Measurements from ENCODE around the gene TPPP2.

TPPP2 gene

DNA sequence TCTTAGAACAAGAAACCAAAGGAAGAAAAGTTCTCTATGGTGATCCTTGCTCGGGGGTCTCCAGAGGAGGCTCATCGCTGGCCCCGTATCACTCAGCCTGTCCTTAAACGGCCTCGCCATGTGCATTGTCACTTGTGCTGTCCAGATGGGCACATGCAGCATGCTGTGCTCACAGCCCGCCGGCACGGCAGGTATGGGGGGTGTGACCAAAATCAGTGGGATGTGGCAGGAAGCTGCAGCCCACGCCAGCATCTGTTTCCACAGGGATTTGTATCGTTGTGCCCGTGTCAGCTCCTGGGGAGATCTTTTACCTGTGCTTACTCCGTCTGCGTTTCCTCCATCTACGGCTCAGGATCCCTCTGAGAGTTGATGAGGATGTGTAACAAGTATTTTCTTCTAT lies 33.5 kb upstream of the TPPP2 start:
- no peak overlapping the region for H3K27ac ChIP-seq (ENCODE audit: low read depth, low read length)
- H3K9me3 ChIP-seq (ENCODE audit: insufficient read depth, low read depth, low read length), result peaks cover 1% of the 10 kb centered on the region
- H3K4me2 ChIP-seq (ENCODE audit: low read length), result no peak overlapping the region
- H3K14ac ChIP-seq (ENCODE audit: low read length), result no peak overlapping the region
- no peak overlapping the region for H3K23ac ChIP-seq (ENCODE audit: low read length)
- no peak overlapping the region for H2BK120ac ChIP-seq (ENCODE audit: insufficient read depth, low read length, poor library complexity)
- no peak overlapping the region for H2BK12ac ChIP-seq (ENCODE audit: low read length)
- H2BK5ac ChIP-seq (ENCODE audit: low read depth, low read length, poor library complexity), result no peak overlapping the region
- DNase-seq, result no peak
- H3K9ac ChIP-seq (ENCODE audit: low read length), result no peak overlapping the region
- H3K4me1 ChIP-seq (ENCODE audit: control insufficient read depth in 1 of 2, insufficient read depth in 2 of 2, low read length in 2 of 2), result peaks cover 10 to 22% of the 10 kb centered on the region in 2 experiments
- no peak overlapping the region for H2AFZ ChIP-seq (ENCODE audit: insufficient read depth, low read length, poor library complexity)
- WGBS (ENCODE audit: extremely low coverage, insufficient coverage, insufficient read length), result no CpG with 5 or more reads among the region's 14 CpGs
- no peak overlapping the region for H2AK5ac ChIP-seq (ENCODE audit: low read length)
- peaks cover 1% of the 10 kb centered on the region for H3K79me2 ChIP-seq (ENCODE audit: control insufficient read depth, insufficient read depth, low read length, poor library complexity)
- H4K12ac ChIP-seq (ENCODE audit: low read depth, low read length), result no peak overlapping the region
- H4K8ac ChIP-seq (ENCODE audit: low read depth, low read length), result no peak overlapping the region
- no peak overlapping the region for H3K4ac ChIP-seq (ENCODE audit: low read depth, low read length)
- no peak overlapping the region for H3K4me3 ChIP-seq (ENCODE audit: low read depth, low read length)
- no peak overlapping the region for H4K91ac ChIP-seq (ENCODE audit: low read depth, low read length)
- H3K18ac ChIP-seq (ENCODE audit: low read length), result no peak overlapping the region
- H3K27me3 ChIP-seq (ENCODE audit: insufficient read depth, low read length), result no peaks in the 10 kb centered on the region
- H3K79me1 ChIP-seq (ENCODE audit: low read length), result peaks cover 2% of the 10 kb centered on the region
- peaks cover 14 to 32% of the 10 kb centered on the region in 2 experiments for H3K36me3 ChIP-seq (ENCODE audit: control insufficient read depth in 1 of 2, insufficient read depth in 2 of 2, low read length in 2 of 2)

DNA sequence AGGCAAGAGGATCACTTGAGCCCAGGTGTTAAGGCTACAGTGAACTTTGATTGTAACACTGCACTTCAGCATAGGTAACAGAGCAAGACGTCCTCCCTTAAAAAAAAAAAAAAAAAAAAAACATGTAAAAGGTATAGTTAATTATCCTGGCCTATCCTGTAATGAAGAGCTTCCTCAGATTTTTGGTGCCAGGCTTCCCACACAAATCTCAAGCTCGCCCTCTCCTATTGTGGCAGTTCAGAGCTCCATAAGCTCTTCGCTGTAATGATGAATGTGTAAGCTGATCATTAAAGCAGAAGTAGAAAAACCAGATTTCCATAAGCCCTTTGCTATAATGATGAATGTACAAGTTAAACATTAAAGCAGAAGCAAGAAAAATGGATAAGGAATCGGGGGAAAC lies 32.9 kb upstream of the TPPP2 start:
- H3K9me3 ChIP-seq (ENCODE audit: insufficient read depth, low read depth, low read length), result peaks cover 1% of the 10 kb centered on the region
- H2BK120ac ChIP-seq (ENCODE audit: insufficient read depth, low read length, poor library complexity), result no peak overlapping the region
- no peak overlapping the region for H4K91ac ChIP-seq (ENCODE audit: low read depth, low read length)
- peak overlapping the region; percentile 21 for H3K4me2 ChIP-seq (ENCODE audit: low read length)
- H3K23ac ChIP-seq (ENCODE audit: low read length), result no peak overlapping the region
- H3K4ac ChIP-seq (ENCODE audit: low read depth, low read length), result no peak overlapping the region
- peaks cover 1% of the 10 kb centered on the region for H3K79me2 ChIP-seq (ENCODE audit: control insufficient read depth, insufficient read depth, low read length, poor library complexity)
- H4K8ac ChIP-seq (ENCODE audit: low read depth, low read length), result no peak overlapping the region
- peaks cover 2% of the 10 kb centered on the region for H3K79me1 ChIP-seq (ENCODE audit: low read length)
- H2AK5ac ChIP-seq (ENCODE audit: low read length), result no peak overlapping the region
- H4K12ac ChIP-seq (ENCODE audit: low read depth, low read length), result no peak overlapping the region
- peak overlapping the region; percentile 84 for H3K27ac ChIP-seq (ENCODE audit: low read depth, low read length)
- H3K36me3 ChIP-seq (ENCODE audit: control insufficient read depth in 1 of 2, insufficient read depth in 2 of 2, low read length in 2 of 2), result peaks cover 12 to 30% of the 10 kb centered on the region in 2 experiments
- no CpG with 5 or more reads among the region's 4 CpGs for WGBS (ENCODE audit: extremely low coverage, insufficient coverage, insufficient read length)
- no peak overlapping the region for H3K18ac ChIP-seq (ENCODE audit: low read length)
- DNase-seq, result no peak
- no peak overlapping the region for H2BK12ac ChIP-seq (ENCODE audit: low read length)
- H3K4me1 ChIP-seq (ENCODE audit: control insufficient read depth in 1 of 2, insufficient read depth in 2 of 2, low read length in 2 of 2), result peaks cover 10 to 22% of the 10 kb centered on the region in 2 experiments
- H3K9ac ChIP-seq (ENCODE audit: low read length), result no peak overlapping the region
- H2AFZ ChIP-seq (ENCODE audit: insufficient read depth, low read length, poor library complexity), result no peak overlapping the region
- H3K14ac ChIP-seq (ENCODE audit: low read length), result no peak overlapping the region
- no peak overlapping the region for H3K4me3 ChIP-seq (ENCODE audit: low read depth, low read length)
- H3K27me3 ChIP-seq (ENCODE audit: insufficient read depth, low read length), result no peaks in the 10 kb centered on the region
- H2BK5ac ChIP-seq (ENCODE audit: low read depth, low read length, poor library complexity), result no peak overlapping the region

DNA sequence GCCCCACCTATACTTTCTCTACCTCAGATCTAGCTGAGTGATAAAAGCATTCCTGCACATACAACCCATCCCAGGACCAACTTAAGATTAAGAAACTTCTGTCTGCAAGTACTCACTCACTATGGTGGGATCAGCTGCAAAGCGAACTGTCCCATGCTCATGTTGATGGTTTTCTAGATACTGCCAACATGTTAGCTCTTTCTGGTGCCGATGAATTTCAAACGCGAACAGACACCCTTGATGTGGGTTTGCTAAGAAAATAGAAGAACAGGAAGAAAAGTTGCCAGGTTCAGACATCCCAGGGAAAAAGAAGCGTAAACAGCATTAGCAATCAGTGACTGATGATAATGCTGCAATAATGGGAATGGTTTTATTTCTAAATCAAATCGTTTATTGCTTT lies 32.5 kb upstream of the TPPP2 start:
- Histone ChIP-seq H3K36me3 (ENCODE audit: control insufficient read depth in 1 of 2, insufficient read depth in 2 of 2, low read length in 2 of 2) (peaks cover 9 to 27% of the 10 kb centered on the region in 2 experiments), H3K79me2 (ENCODE audit: control insufficient read depth, insufficient read depth, low read length, poor library complexity) (peaks cover 1% of the 10 kb centered on the region), H3K27ac (ENCODE audit: low read depth, low read length) (peak overlapping the region; percentile 84), H4K8ac (ENCODE audit: low read depth, low read length) (no peak overlapping the region), H4K91ac (ENCODE audit: low read depth, low read length) (no peak overlapping the region), H3K14ac (ENCODE audit: low read length) (no peak overlapping the region), H3K18ac (ENCODE audit: low read length) (no peak overlapping the region), H4K12ac (ENCODE audit: low read depth, low read length) (no peak overlapping the region), H2AK5ac (ENCODE audit: low read length) (no peak overlapping the region), H3K9ac (ENCODE audit: low read length) (no peak overlapping the region), H3K4me1 (ENCODE audit: control insufficient read depth in 1 of 2, insufficient read depth in 2 of 2, low read length in 2 of 2) (peaks cover 10 to 22% of the 10 kb centered on the region in 2 experiments), H3K4me2 (ENCODE audit: low read length) (peak overlapping the region; percentile 44), H3K4ac (ENCODE audit: low read depth, low read length) (no peak overlapping the region), H2AFZ (ENCODE audit: insufficient read depth, low read length, poor library complexity) (no peak overlapping the region), H2BK120ac (ENCODE audit: insufficient read depth, low read length, poor library complexity) (no peak overlapping the region), H2BK12ac (ENCODE audit: low read length) (no peak overlapping the region), H3K9me3 (ENCODE audit: insufficient read depth, low read depth, low read length) (peaks cover 1% of the 10 kb centered on the region), H3K27me3 (ENCODE audit: insufficient read depth, low read length) (no peaks in the 10 kb centered on the region), H3K23ac (ENCODE audit: low read length) (no peak overlapping the region), H3K79me1 (ENCODE audit: low read length) (peaks cover 2% of the 10 kb centered on the region), H3K4me3 (ENCODE audit: low read depth, low read length) (no peak overlapping the region), H2BK5ac (ENCODE audit: low read depth, low read length, poor library complexity) (no peak overlapping the region)
- WGBS (ENCODE audit: extremely low coverage, insufficient coverage, insufficient read length), result no CpG with 5 or more reads among the region's 6 CpGs
- DNase-seq, result peak in 1 of 2 donors; percentile 11

DNA sequence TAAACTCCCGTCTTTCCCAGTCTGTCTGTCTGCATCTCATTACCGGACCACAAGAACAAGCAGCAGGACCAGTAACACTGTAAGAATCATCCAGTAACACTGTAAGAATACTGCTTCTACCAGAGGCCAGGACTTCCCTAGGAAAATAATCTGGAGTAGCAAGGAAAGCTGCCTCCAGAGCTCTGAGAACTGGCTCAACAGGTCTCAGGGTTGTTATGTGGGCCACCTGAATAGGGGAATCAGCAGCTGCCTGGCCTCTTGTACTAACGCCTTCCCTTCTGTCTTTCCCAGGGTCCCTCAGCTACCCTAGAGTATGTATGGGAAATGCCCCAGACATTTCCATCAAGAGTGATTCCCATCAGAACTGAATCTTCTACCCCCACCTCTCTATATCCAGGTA lies 31.9 kb upstream of the TPPP2 start:
- H2AFZ ChIP-seq (ENCODE audit: insufficient read depth, low read length, poor library complexity), result no peak overlapping the region
- H3K4me2 ChIP-seq (ENCODE audit: low read length), result peak overlapping the region; percentile 33
- no peak overlapping the region for H4K12ac ChIP-seq (ENCODE audit: low read depth, low read length)
- peaks cover 8 to 23% of the 10 kb centered on the region in 2 experiments for H3K36me3 ChIP-seq (ENCODE audit: control insufficient read depth in 1 of 2, insufficient read depth in 2 of 2, low read length in 2 of 2)
- no peak overlapping the region for H3K4me3 ChIP-seq (ENCODE audit: low read depth, low read length)
- no peak overlapping the region for H3K9ac ChIP-seq (ENCODE audit: low read length)
- peaks cover 10 to 22% of the 10 kb centered on the region in 2 experiments for H3K4me1 ChIP-seq (ENCODE audit: control insufficient read depth in 1 of 2, insufficient read depth in 2 of 2, low read length in 2 of 2)
- peaks cover 1% of the 10 kb centered on the region for H3K79me2 ChIP-seq (ENCODE audit: control insufficient read depth, insufficient read depth, low read length, poor library complexity)
- H3K27ac ChIP-seq (ENCODE audit: low read depth, low read length), result peak overlapping the region; percentile 84
- WGBS (ENCODE audit: extremely low coverage, insufficient coverage, insufficient read length), result no CpG with 5 or more reads among the region's 3 CpGs
- peak overlapping the region; percentile 7 for H2BK5ac ChIP-seq (ENCODE audit: low read depth, low read length, poor library complexity)
- H4K8ac ChIP-seq (ENCODE audit: low read depth, low read length), result no peak overlapping the region
- H3K14ac ChIP-seq (ENCODE audit: low read length), result no peak overlapping the region
- H2AK5ac ChIP-seq (ENCODE audit: low read length), result no peak overlapping the region
- no peak overlapping the region for H3K18ac ChIP-seq (ENCODE audit: low read length)
- peak; percentile 63 to 84 for DNase-seq
- no peaks in the 10 kb centered on the region for H3K27me3 ChIP-seq (ENCODE audit: insufficient read depth, low read length)
- H3K4ac ChIP-seq (ENCODE audit: low read depth, low read length), result no peak overlapping the region
- peaks cover 2% of the 10 kb centered on the region for H3K79me1 ChIP-seq (ENCODE audit: low read length)
- H2BK12ac ChIP-seq (ENCODE audit: low read length), result no peak overlapping the region
- no peak overlapping the region for H4K91ac ChIP-seq (ENCODE audit: low read depth, low read length)
- peaks cover 1% of the 10 kb centered on the region for H3K9me3 ChIP-seq (ENCODE audit: insufficient read depth, low read depth, low read length)
- H3K23ac ChIP-seq (ENCODE audit: low read length), result no peak overlapping the region
- no peak overlapping the region for H2BK120ac ChIP-seq (ENCODE audit: insufficient read depth, low read length, poor library complexity)

All from trophoblast cell (in vitro differentiated cells and primary cell).